ENCODE measurements around the gene ZFYVE21. TPM values are rescaled to one million over a fixed set of nuclear protein-coding genes. Genes with fewer than 3 reads are reported as not detected.

The ZFYVE21 gene
- total and polyA plus RNA-seq, 2 experiments from 2014 or later, result 39.4 to 55.2 TPM

DNA sequence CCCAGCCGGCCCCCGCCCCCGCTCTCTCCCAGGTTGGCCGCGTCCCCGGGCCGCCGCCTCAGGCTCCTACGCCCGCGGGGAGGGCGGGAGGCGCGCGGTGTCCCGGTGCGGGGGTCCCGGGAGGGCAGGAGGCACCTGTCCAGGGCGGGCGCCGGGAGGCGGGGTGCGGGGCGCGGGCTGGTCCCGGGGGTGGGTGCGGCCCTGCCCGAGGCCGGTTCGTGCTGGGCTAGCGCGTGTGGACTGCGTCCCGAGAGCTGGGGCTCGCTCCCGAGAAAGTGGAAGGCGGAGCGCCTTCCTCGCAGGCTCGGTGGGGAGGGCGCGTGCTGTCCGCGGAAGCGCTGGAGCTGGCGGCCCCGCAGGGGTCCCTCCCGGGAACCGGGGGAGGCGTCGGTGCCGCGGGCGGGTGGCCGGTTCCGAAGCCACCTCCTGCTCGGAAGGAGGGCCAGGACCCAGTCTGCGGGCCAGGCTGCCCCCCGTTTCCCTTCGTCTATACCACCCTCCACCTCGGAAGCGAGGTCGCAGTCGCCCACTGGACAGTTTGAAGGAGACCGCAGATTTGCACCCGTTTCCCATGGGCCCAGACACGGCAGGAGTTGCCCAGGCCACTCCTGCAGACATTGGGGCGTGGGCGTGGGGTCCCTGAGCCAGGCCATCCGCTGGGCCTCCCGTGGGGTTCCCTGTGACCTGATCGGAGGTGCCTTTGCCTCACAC lies 636 bp downstream of the ZFYVE21 start:
- peaks cover 16% of the 10 kb centered on the region for H3K4me1 ChIP-seq (ENCODE audit: insufficient read depth)

DNA sequence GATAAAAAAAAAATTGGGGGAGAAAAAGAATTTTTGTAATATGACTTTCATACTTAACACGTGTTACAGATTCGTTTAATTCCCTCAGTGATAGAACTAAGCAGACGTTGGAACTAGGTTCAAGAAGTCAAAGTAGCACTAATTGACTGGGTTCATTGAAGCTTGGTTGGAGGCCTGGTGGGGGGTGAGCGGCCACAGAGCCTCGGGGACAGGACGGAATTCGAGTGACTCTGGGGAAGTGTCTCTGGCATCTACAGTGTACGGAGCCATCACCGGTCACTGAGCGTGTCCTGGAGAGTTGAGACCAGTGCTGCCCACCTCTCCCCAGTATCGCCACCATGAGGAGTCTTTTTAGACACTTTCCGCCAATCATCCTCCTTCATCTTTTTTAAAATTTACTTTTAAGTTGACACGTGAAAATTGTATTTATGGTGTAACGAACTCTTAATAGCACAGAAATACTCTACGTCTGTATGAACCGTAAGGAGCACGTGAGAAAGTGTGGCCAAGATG lies 1.3 kb downstream of the ZFYVE21 start:
- Histone ChIP-seq H3K4me1 (ENCODE audit: insufficient read depth) (peaks cover 16% of the 10 kb centered on the region), H3K27ac (no peak overlapping the region), H3K36me3 (replicated peaks; ENCODE audit: insufficient read depth, low read depth) (no peaks in the 10 kb centered on the region), H3K9me2 (replicated peaks; ENCODE audit: insufficient read depth) (no peaks in the 10 kb centered on the region), H3K4me2 (peak overlapping the region; percentile 99), H3K79me2 (peaks cover 69% of the 10 kb centered on the region), H4K20me1 (ENCODE audit: insufficient read depth, poor library complexity, severe bottlenecking) (peaks cover 49% of the 10 kb centered on the region), H3K9me3 (ENCODE audit: low read depth) (no peaks in the 10 kb centered on the region), H3K27me3 (no peaks in the 10 kb centered on the region), H2AFZ (no peak overlapping the region), H3K4me3 (peak overlapping the region; percentile 94)
- WGBS (ENCODE audit: low lambda C conversion rate, missing lambda C conversion rate), result 75% methylated on average over 17 of the region's 17 CpGs
- TF ChIP-seq, protein P1, sequence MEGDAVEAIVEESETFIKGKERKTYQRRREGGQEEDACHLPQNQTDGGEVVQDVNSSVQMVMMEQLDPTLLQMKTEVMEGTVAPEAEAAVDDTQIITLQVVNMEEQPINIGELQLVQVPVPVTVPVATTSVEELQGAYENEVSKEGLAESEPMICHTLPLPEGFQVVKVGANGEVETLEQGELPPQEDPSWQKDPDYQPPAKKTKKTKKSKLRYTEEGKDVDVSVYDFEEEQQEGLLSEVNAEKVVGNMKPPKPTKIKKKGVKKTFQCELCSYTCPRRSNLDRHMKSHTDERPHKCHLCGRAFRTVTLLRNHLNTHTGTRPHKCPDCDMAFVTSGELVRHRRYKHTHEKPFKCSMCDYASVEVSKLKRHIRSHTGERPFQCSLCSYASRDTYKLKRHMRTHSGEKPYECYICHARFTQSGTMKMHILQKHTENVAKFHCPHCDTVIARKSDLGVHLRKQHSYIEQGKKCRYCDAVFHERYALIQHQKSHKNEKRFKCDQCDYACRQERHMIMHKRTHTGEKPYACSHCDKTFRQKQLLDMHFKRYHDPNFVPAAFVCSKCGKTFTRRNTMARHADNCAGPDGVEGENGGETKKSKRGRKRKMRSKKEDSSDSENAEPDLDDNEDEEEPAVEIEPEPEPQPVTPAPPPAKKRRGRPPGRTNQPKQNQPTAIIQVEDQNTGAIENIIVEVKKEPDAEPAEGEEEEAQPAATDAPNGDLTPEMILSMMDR (IDR thresholded peaks at IDR 0.05; ENCODE audit: poor library complexity), result no peak
- TF ChIP-seq EZH2phosphoT487 (IDR thresholded peaks at IDR 0.05; ENCODE audit: low read depth, severe bottlenecking, unreplicated experiment), result no peak
- TF ChIP-seq EZH2 (IDR thresholded peaks at IDR 0.05; ENCODE audit: borderline replicate concordance), result no peak
- no peak for DNase-seq (ENCODE audit: low spot score)

More for the DNA sequence above, 636 bp downstream of the ZFYVE21 start:
- H3K27me3 ChIP-seq, result no peaks in the 10 kb centered on the region
- peak overlapping the region; percentile 69 for H3K27ac ChIP-seq
- peaks cover 42% of the 10 kb centered on the region for H4K20me1 ChIP-seq (ENCODE audit: insufficient read depth, poor library complexity, severe bottlenecking)
- peak overlapping the region; percentile 99 for H3K4me2 ChIP-seq
- H2AFZ ChIP-seq, result peak overlapping the region; percentile 16
- H3K9me3 ChIP-seq (ENCODE audit: low read depth), result no peaks in the 10 kb centered on the region
- TF ChIP-seq EZH2 (IDR thresholded peaks at IDR 0.05; ENCODE audit: borderline replicate concordance) (no peak), EZH2phosphoT487 (IDR thresholded peaks at IDR 0.05; ENCODE audit: low read depth, severe bottlenecking, unreplicated experiment) (no peak)
- TF ChIP-seq, protein P1 (IDR thresholded peaks at IDR 0.05; ENCODE audit: poor library complexity), result no peak
- WGBS (ENCODE audit: low lambda C conversion rate, missing lambda C conversion rate), result 12% methylated on average over 16 of the region's 72 CpGs
- peak; percentile 64 for DNase-seq (ENCODE audit: low spot score)
- H3K36me3 ChIP-seq (replicated peaks; ENCODE audit: insufficient read depth, low read depth), result no peaks in the 10 kb centered on the region
- peak overlapping the region; percentile 94 for H3K4me3 ChIP-seq
- no peaks in the 10 kb centered on the region for H3K9me2 ChIP-seq (replicated peaks; ENCODE audit: insufficient read depth)
- peaks cover 62% of the 10 kb centered on the region for H3K79me2 ChIP-seq

DNA sequence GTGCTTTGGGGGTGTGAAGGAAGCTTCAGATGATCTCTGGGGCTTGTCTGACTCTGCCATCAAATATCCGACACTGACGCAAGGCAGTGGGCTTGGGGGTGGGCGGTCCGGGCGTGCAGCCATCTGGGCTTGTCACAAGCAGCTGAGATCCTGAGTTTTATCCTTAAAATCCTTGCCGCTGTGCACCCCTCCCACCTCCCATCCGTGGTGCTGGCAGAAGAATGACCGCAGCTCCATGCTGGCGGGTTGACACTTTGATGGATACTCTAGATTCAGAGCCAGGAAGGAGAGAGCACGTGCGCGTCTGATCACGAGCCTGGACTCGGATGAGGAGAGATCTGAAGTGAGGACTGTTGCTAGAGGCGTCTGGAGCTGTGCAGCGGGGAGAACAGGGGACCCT lies 3.0 kb downstream of the ZFYVE21 start:
- Histone ChIP-seq H3K9me2 (replicated peaks; ENCODE audit: insufficient read depth) (no peaks in the 10 kb centered on the region), H3K4me2 (peak overlapping the region; percentile 21), H3K27ac (no peak overlapping the region), H3K27me3 (no peaks in the 10 kb centered on the region), H3K4me1 (ENCODE audit: insufficient read depth) (peaks cover 23% of the 10 kb centered on the region), H3K36me3 (replicated peaks; ENCODE audit: insufficient read depth, low read depth) (no peaks in the 10 kb centered on the region), H4K20me1 (ENCODE audit: insufficient read depth, poor library complexity, severe bottlenecking) (peaks cover 56% of the 10 kb centered on the region), H3K79me2 (peaks cover 85% of the 10 kb centered on the region), H3K9me3 (ENCODE audit: low read depth) (no peaks in the 10 kb centered on the region), H2AFZ (no peak overlapping the region), H3K4me3 (no peak overlapping the region)
- 79% methylated on average over 16 of the region's 16 CpGs for WGBS (ENCODE audit: low lambda C conversion rate, missing lambda C conversion rate)
- TF ChIP-seq, protein P1 (IDR thresholded peaks at IDR 0.05; ENCODE audit: poor library complexity), result no peak
- TF ChIP-seq EZH2phosphoT487 (IDR thresholded peaks at IDR 0.05; ENCODE audit: low read depth, severe bottlenecking, unreplicated experiment), result no peak
- TF ChIP-seq EZH2 (IDR thresholded peaks at IDR 0.05; ENCODE audit: borderline replicate concordance), result no peak
- DNase-seq (ENCODE audit: low spot score), result no peak

All from hepatocyte (in vitro differentiated cells).